GM23338 (cell line): Measurements from ENCODE around the gene TMEM63B. TPM values are rescaled to one million over a fixed set of nuclear protein-coding genes. Genes with fewer than 3 reads are reported as not detected.

Experiments used
- ATAC-seq: fragments of 200-7000 bp; cut with Tn5 transposase; 3 replicates; pipeline ENCODE4 v1.9.1; 2020
- DNase-seq: peaks from one replicate; pipeline ENCODE4 v3.0.0-alpha.2; 2015; ENCODE audit warnings: low spot score
- H2AFZ ChIP-seq: fragments of 200-600 bp; sonication (generic); 2 replicates; pipeline ENCODE4 v1.8.0; 2016; ENCODE audit warnings: antibody characterized with exemption, mild to moderate bottlenecking, moderate library complexity
- H3F3A ChIP-seq: fragments of 200-600 bp; sonication (generic); replicated peaks from 2 replicates; pipeline ENCODE4 v1.8.0; 2017; ENCODE audit warnings: antibody characterized with exemption, mixed run types, low read depth
- H3K27ac ChIP-seq: fragments of 200-600 bp; sonication (generic); 2 replicates; pipeline ENCODE4 v1.6.1; 2016; ENCODE audit warnings: low read depth
- H3K27me3 ChIP-seq: fragments of 200-600 bp; sonication (generic); 2 replicates; pipeline ENCODE4 v1.8.0; 2016; ENCODE audit warnings: mild to moderate bottlenecking, mixed run types, moderate library complexity; ENCODE audit not compliant: insufficient read depth
- H3K36me3 ChIP-seq: fragments of 200-600 bp; sonication (generic); 2 replicates; pipeline ENCODE4 v1.8.0; 2016; ENCODE audit warnings: mild to moderate bottlenecking; ENCODE audit not compliant: insufficient read depth
- H3K4me1 ChIP-seq: fragments of 200-600 bp; sonication (generic); 2 replicates; pipeline ENCODE4 v1.8.0; 2016; ENCODE audit warnings: mild to moderate bottlenecking, moderate library complexity; ENCODE audit not compliant: insufficient read depth
- H3K4me2 ChIP-seq: fragments of 200-600 bp; sonication (generic); 2 replicates; pipeline ENCODE4 v1.7.1; 2017; ENCODE audit warnings: mixed run types
- H3K4me3 ChIP-seq: fragments of 200-600 bp; sonication (generic); 2 replicates; pipeline ENCODE4 v1.6.1; 2016; ENCODE audit warnings: mixed run types
- H3K79me2 ChIP-seq: fragments of 200-600 bp; sonication (generic); replicated peaks from 2 replicates; pipeline ENCODE4 v1.8.0; 2017; ENCODE audit warnings: mild to moderate bottlenecking; ENCODE audit not compliant: insufficient read depth
- H3K9me2 ChIP-seq: fragments of 200-600 bp; sonication (generic); 2 replicates; pipeline ENCODE4 v1.8.0; 2017; ENCODE audit not compliant: insufficient read depth
- H4K20me1 ChIP-seq: fragments of 200-600 bp; sonication (generic); replicated peaks from 2 replicates; pipeline ENCODE4 v1.8.0; 2017; ENCODE audit warnings: mild to moderate bottlenecking; ENCODE audit not compliant: insufficient read depth
- H3K27ac Mint-ChIP-seq: 2 replicates; pipeline ENCODE4 v1.8.0; 2020; ENCODE audit warnings: inconsistent platforms, mild to moderate bottlenecking, moderate library complexity, mixed read lengths
- H3K27me3 Mint-ChIP-seq: 3 replicates; pipeline ENCODE4 v1.8.0; 2022; ENCODE audit warnings: low read depth, mild to moderate bottlenecking, moderate library complexity, mixed read lengths, inconsistent platforms; ENCODE audit not compliant: insufficient read depth, poor library complexity
- H3K36me3 Mint-ChIP-seq: 3 replicates; pipeline ENCODE4 v1.8.0; 2021; ENCODE audit warnings: low read depth, mild to moderate bottlenecking, inconsistent platforms, moderate library complexity, mixed read lengths
- H3K4me1 Mint-ChIP-seq: 3 replicates; pipeline ENCODE4 v1.8.0; 2020; ENCODE audit warnings: mild to moderate bottlenecking, inconsistent platforms, mixed read lengths
- H3K4me3 Mint-ChIP-seq: 3 replicates; pipeline ENCODE4 v1.8.0; 2021; ENCODE audit warnings: moderate library complexity, mild to moderate bottlenecking, inconsistent platforms, mixed read lengths
- H3K9me3 Mint-ChIP-seq: 3 replicates; pipeline ENCODE4 v1.8.0; 2020; ENCODE audit warnings: moderate library complexity, mild to moderate bottlenecking, inconsistent platforms, mixed read lengths
- EZH2 ChIP-seq: fragments of 200-600 bp; sonication (generic); IDR thresholded peaks from one replicate; pipeline ENCODE4 v1.8.0; 2017; ENCODE audit warnings: antibody characterized with exemption, mild to moderate bottlenecking, low read depth; ENCODE audit not compliant: unreplicated experiment
- EZH2phosphoT487 ChIP-seq: fragments of 200-600 bp; sonication (generic); IDR thresholded peaks from one replicate; pipeline ENCODE4 v1.8.1; 2018; ENCODE audit warnings: antibody characterized with exemption; ENCODE audit not compliant: unreplicated experiment
- JUNB ChIP-seq: IDR thresholded peaks from one replicate; pipeline ENCODE4 v1.6.1; 2016; ENCODE audit warnings: antibody characterized with exemption; ENCODE audit not compliant: unreplicated experiment
- NANOG ChIP-seq: IDR thresholded peaks from 2 replicates; pipeline ENCODE4 v1.6.1; 2016; ENCODE audit warnings: antibody characterized with exemption, borderline replicate concordance
- POLR2AphosphoS5 ChIP-seq: IDR thresholded peaks from 2 replicates; pipeline ENCODE4 v1.6.1; 2016; ENCODE audit warnings: antibody characterized with exemption, low read depth
- STAT1 ChIP-seq: IDR thresholded peaks from one replicate; pipeline ENCODE4 v1.6.1; 2016; ENCODE audit warnings: antibody characterized with exemption; ENCODE audit not compliant: unreplicated experiment
- ZNF114 ChIP-seq: fragments of 250-450 bp; sonication (Bioruptor Pico); IDR thresholded peaks from 2 replicates; pipeline ENCODE4 v1.5.0; 2020; ENCODE audit warnings: mild to moderate bottlenecking, moderate library complexity
- polyA plus RNA-seq: library from polyadenylated mRNA; unstranded; fragments of >200 nt; fragmentation: Nextera tagmentation; extraction: Ambion mirVana; gene quantifications from 2 replicates; pipeline ENCODE4 v1.2.1, GENCODE V29; 2016
- total RNA-seq: library from RNA; depleted of rRNA; stranded (reverse); fragments of >200 nt; shearing (Covaris generic); gene quantifications from 2 replicates; pipeline ENCODE4 v1.2.3, GENCODE V29; 2014
- TF ChIP-seq, protein P1 (sequence below): fragments of 250-450 bp; sonication (Bioruptor Pico); IDR thresholded peaks from 2 replicates; pipeline ENCODE4 v1.5.0; 2020; ENCODE audit warnings: mild to moderate bottlenecking, moderate library complexity

Gene TMEM63B
- total and polyA plus RNA-seq, 2 experiments from 2014 or later = 10.1 to 36.0 TPM

DNA sequence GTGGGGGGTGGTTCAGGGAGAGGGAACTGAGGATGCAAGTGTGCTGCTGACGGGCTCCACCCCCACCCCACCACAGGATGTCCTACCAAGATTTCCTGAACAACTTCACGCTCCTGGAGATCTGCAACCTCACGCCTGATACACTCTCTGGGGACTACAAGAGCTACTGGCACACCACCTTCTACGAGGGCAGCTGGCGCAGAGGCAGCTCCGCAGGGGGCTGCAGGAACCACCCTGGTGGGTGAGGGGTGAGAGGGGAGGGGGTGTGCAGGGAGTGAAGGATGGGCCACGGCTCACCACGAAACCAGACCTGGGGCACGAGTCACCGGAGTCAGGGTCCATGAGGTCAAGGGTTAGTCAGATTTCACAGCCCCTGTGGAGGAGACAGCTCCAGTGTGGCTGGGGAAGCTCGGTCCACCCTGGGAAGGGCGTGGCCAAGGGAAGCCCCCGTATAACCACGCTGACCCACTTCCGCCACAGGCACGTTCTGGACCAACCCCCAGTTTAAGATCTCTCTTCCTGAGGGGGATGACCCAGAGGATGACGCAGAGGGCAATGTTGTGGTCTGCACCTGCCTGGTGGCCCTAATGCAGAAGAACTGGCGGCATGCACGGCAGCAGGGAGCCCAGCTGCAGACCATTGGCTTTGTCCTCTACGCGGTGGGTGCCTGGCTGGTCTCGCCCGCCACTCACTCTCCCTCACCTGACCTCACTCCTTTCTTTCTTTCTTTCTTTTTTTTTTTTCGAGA lies 49.6 kb downstream of the TMEM63B start (continued):
- TF ChIP-seq, protein P1, sequence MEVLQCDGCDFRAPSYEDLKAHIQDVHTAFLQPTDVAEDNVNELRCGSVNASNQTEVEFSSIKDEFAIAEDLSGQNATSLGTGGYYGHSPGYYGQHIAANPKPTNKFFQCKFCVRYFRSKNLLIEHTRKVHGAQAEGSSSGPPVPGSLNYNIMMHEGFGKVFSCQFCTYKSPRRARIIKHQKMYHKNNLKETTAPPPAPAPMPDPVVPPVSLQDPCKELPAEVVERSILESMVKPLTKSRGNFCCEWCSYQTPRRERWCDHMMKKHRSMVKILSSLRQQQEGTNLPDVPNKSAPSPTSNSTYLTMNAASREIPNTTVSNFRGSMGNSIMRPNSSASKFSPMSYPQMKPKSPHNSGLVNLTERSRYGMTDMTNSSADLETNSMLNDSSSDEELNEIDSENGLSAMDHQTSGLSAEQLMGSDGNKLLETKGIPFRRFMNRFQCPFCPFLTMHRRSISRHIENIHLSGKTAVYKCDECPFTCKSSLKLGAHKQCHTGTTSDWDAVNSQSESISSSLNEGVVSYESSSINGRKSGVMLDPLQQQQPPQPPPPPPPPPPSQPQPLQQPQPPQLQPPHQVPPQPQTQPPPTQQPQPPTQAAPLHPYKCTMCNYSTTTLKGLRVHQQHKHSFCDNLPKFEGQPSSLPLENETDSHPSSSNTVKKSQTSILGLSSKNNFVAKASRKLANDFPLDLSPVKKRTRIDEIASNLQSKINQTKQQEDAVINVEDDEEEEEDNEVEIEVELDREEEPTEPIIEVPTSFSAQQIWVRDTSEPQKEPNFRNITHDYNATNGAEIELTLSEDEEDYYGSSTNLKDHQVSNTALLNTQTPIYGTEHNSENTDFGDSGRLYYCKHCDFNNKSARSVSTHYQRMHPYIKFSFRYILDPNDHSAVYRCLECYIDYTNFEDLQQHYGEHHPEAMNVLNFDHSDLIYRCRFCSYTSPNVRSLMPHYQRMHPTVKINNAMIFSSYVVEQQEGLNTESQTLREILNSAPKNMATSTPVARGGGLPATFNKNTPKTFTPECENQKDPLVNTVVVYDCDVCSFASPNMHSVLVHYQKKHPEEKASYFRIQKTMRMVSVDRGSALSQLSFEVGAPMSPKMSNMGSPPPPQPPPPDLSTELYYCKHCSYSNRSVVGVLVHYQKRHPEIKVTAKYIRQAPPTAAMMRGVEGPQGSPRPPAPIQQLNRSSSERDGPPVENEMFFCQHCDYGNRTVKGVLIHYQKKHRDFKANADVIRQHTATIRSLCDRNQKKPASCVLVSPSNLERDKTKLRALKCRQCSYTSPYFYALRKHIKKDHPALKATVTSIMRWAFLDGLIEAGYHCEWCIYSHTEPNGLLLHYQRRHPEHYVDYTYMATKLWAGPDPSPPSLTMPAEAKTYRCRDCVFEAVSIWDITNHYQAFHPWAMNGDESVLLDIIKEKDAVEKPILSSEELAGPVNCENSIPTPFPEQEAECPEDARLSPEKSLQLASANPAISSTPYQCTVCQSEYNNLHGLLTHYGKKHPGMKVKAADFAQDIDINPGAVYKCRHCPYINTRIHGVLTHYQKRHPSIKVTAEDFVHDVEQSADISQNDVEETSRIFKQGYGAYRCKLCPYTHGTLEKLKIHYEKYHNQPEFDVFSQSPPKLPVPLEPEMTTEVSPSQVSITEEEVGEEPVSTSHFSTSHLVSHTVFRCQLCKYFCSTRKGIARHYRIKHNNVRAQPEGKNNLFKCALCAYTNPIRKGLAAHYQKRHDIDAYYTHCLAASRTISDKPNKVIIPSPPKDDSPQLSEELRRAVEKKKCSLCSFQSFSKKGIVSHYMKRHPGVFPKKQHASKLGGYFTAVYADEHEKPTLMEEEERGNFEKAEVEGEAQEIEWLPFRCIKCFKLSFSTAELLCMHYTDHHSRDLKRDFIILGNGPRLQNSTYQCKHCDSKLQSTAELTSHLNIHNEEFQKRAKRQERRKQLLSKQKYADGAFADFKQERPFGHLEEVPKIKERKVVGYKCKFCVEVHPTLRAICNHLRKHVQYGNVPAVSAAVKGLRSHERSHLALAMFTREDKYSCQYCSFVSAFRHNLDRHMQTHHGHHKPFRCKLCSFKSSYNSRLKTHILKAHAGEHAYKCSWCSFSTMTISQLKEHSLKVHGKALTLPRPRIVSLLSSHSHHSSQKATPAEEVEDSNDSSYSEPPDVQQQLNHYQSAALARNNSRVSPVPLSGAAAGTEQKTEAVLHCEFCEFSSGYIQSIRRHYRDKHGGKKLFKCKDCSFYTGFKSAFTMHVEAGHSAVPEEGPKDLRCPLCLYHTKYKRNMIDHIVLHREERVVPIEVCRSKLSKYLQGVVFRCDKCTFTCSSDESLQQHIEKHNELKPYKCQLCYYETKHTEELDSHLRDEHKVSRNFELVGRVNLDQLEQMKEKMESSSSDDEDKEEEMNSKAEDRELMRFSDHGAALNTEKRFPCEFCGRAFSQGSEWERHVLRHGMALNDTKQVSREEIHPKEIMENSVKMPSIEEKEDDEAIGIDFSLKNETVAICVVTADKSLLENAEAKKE (CRISPR knock-in tag) = no peak

DNA sequence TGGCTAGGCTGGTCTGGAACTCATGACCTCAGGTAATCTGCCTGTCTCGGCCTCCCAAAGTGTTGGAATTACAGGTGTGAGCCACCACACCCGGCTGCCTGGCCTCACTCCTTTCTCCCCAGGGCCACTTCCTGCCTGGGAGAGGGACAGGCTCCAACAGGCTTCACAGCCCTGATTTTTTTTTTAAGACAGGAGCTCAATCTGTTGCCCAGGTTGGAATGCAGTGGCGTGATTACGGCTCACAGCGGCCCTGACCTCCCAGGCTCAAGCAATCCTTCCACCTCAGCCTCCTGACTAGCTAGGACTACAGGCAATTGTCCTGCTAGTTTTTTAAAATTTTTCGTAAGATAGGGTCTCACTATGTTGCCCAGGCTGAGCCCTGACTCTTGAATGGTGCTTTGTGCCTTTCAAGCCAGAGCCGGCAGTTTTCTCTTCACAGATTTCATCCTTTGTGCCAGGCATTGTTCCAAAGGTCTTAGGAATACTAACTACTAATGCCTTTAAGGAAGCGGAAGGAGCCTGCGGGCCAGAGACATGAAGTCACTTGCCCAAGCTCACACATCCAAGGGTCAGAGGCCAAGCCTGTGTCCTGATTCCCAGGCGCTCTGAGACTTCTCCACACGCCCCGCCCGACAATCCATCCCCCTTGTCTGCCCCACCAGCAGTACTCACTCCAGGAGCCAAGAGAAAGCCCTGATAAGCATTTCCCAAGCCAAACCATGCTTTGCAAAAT lies 50.5 kb downstream of the TMEM63B start:
- peaks cover 24% of the 10 kb centered on the region for H3K27me3 Mint-ChIP-seq
- DNase-seq (no peak), ATAC-seq (no peak)
- no peaks in the 10 kb centered on the region for H3K36me3 ChIP-seq
- H3K27ac ChIP-seq = no peak overlapping the region
- peaks cover 11% of the 10 kb centered on the region for H3K4me1 Mint-ChIP-seq
- no peaks in the 10 kb centered on the region for H3K4me1 ChIP-seq
- H3F3A ChIP-seq = no peaks in the 10 kb centered on the region
- no peaks in the 10 kb centered on the region for H3K79me2 ChIP-seq
- H4K20me1 ChIP-seq = no peaks in the 10 kb centered on the region
- no peak overlapping the region for H3K4me2 ChIP-seq
- no peaks in the 10 kb centered on the region; the same call in 2 of the 3 replicates for H3K36me3 Mint-ChIP-seq
- H3K4me3 Mint-ChIP-seq = no peak overlapping the region
- H3K27ac Mint-ChIP-seq = no peak overlapping the region; the same call in 1 of the 2 replicates
- no peaks in the 10 kb centered on the region for H3K9me2 ChIP-seq
- H3K27me3 ChIP-seq = no peaks in the 10 kb centered on the region
- H2AFZ ChIP-seq = no peak overlapping the region
- H3K9me3 Mint-ChIP-seq = no peaks in the 10 kb centered on the region
- no peak overlapping the region for H3K4me3 ChIP-seq
- TF ChIP-seq JUNB (no peak), ZNF114 (CRISPR knock-in tag) (no peak), EZH2phosphoT487 (no peak), POLR2AphosphoS5 (no peak), NANOG (no peak), EZH2 (no peak), STAT1 (no peak)
- TF ChIP-seq, protein P1 (CRISPR knock-in tag) = no peak
